HG03103 (cell line): ENCODE data around the gene KATNB1.
"Not testable (repeated sequence)": the region's sequence is repeated elsewhere in the genome, so short reads cannot be mapped to it uniquely, and the experiment has no call there.

Experiments
- ATAC-seq: cut with Tn5 transposase; IDR thresholded peaks from one replicate; pipeline ENCODE4 v1.9.1; 2021; ENCODE audit warnings: low read depth; ENCODE audit not compliant: unreplicated experiment

Gene KATNB1

GRCh38 chr16:57786632-57787518 is 51.3 kb downstream of the KATNB1 start:
- ATAC-seq, result no peak

GRCh38 chr16:57787519-57787905 is 51.9 kb downstream of the KATNB1 start:
- ATAC-seq, result no peak

GRCh38 chr16:57788252-57788841 is 52.8 kb downstream of the KATNB1 start:
- ATAC-seq, result no peak

- ATAC-seq, result no peak
Measured at GRCh38 chr16:57788951-57789350, 53.4 kb downstream of the KATNB1 start.

GRCh38 chr16:57791195-57791892 is 55.8 kb downstream of the KATNB1 start:
- no peak for ATAC-seq

- ATAC-seq, result no peak
Measured at GRCh38 chr16:57791893-57792461, 56.4 kb downstream of the KATNB1 start.

GRCh38 chr16:57794849-57795430 is 59.4 kb downstream of the KATNB1 start:
- ATAC-seq, result no peak

- ATAC-seq, result no peak
Measured at GRCh38 chr16:57795431-57795878, 59.9 kb downstream of the KATNB1 start.

- ATAC-seq, result not testable (repeated sequence)
Measured at GRCh38 chr16:57796014-57796413, 60.4 kb downstream of the KATNB1 start.

- ATAC-seq, result no peak
Measured at GRCh38 chr16:57797216-57797525, 61.6 kb downstream of the KATNB1 start.

- ATAC-seq, result no peak
Measured at GRCh38 chr16:57797526-57798266, 62.1 kb downstream of the KATNB1 start.

GRCh38 chr16:57798267-57798810 is 62.8 kb downstream of the KATNB1 start:
- no peak for ATAC-seq

GRCh38 chr16:57798953-57799599 is 63.5 kb downstream of the KATNB1 start:
- ATAC-seq, result no peak

GRCh38 chr16:57799600-57800199 is 64.1 kb downstream of the KATNB1 start:
- ATAC-seq, result no peak

GRCh38 chr16:57800200-57801097 is 64.9 kb downstream of the KATNB1 start:
- ATAC-seq, result no peak

GRCh38 chr16:57801098-57801808 is 65.7 kb downstream of the KATNB1 start:
- ATAC-seq, result no peak

- no peak for ATAC-seq
Measured at GRCh38 chr16:57801809-57802340, 66.3 kb downstream of the KATNB1 start.
